OCI-LY3 (cell line): ENCODE measurements around the gene CERKL.

Experiments used
- H2AFZ ChIP-seq: fragments of 200-600, 300-600 bp; shearing (Covaris generic); 2 replicates; pipeline ENCODE4 v1.6.0; 2014; ENCODE audit warnings: antibody characterized with exemption, low read depth, low read length
- H3K27ac ChIP-seq: fragments of 200-600, 300-600 bp; sonication (generic); 2 replicates; pipeline ENCODE4 v1.5.1; 2014; ENCODE audit warnings: mild to moderate bottlenecking, low read length, moderate library complexity, mixed read lengths
- H3K27me3 ChIP-seq: fragments of 200-600, 300-600 bp; sonication (generic); 2 replicates; pipeline ENCODE4 v1.6.1; 2014; ENCODE audit warnings: low read depth, low read length, mixed read lengths
- H3K36me3 ChIP-seq: fragments of 200-600, 300-600 bp; sonication (generic); replicated peaks from 2 replicates; pipeline ENCODE3; 2014; ENCODE audit warnings: low read depth, low read length, mixed read lengths
- H3K4me1 ChIP-seq: fragments of 300-600, 200-600 bp; sonication (generic); 2 replicates; pipeline ENCODE4 v1.6.1; 2014; ENCODE audit warnings: low read length, mixed read lengths
- H3K4me2 ChIP-seq: fragments of 200-600, 300-600 bp; sonication (generic); 2 replicates; pipeline ENCODE4 v1.6.1; 2014; ENCODE audit warnings: low read length, mixed read lengths
- H3K4me3 ChIP-seq: fragments of 300-600, 200-600 bp; sonication (generic); 2 replicates; pipeline ENCODE4 v1.5.1; 2014; ENCODE audit warnings: antibody characterized with exemption, mild to moderate bottlenecking, low read length, moderate library complexity
- H3K79me2 ChIP-seq: fragments of 300-600, 200-600 bp; shearing (Covaris generic); 2 replicates; pipeline ENCODE4 v1.6.1; 2014; ENCODE audit warnings: mild to moderate bottlenecking, low read length, mixed read lengths
- H3K9ac ChIP-seq: fragments of 300-600, 200-600 bp; shearing (Covaris generic); 2 replicates; pipeline ENCODE4 v1.6.0; 2014; ENCODE audit warnings: mild to moderate bottlenecking, low read length, moderate library complexity
- H3K9me3 ChIP-seq: fragments of 200-600, 300-600 bp; shearing (Covaris generic); 2 replicates; pipeline ENCODE4 v1.6.1; 2014; ENCODE audit warnings: low read length, mixed read lengths; ENCODE audit not compliant: insufficient read depth
- H4K20me1 ChIP-seq: fragments of 200-600, 300-600 bp; sonication (generic); 2 replicates; pipeline ENCODE4 v1.6.1; 2016; ENCODE audit warnings: low read length, mixed read lengths; ENCODE audit not compliant: insufficient read depth
- CTCF ChIP-seq: fragments of 200-600, 300-600 bp; sonication (generic); IDR thresholded peaks from 2 replicates; pipeline ENCODE4 v1.5.1; 2014; ENCODE audit warnings: antibody characterized with exemption, low read length, low read depth
- EZH2phosphoT487 ChIP-seq: fragments of 200-600 bp; shearing (Covaris generic); IDR thresholded peaks from 2 replicates; pipeline ENCODE4 v1.6.1; 2018; ENCODE audit warnings: antibody characterized with exemption, mixed run types, low read depth

Gene CERKL

GRCh38 chr2:181626671-181627070 lies 30.2 kb downstream of the CERKL start:
- H3K9ac ChIP-seq = no peak overlapping the region
- no peaks in the 10 kb centered on the region for H3K4me1 ChIP-seq
- no peaks in the 10 kb centered on the region for H3K79me2 ChIP-seq
- H3K9me3 ChIP-seq = no peaks in the 10 kb centered on the region
- no peak overlapping the region for H3K27ac ChIP-seq
- H3K27me3 ChIP-seq = no peaks in the 10 kb centered on the region
- H3K36me3 ChIP-seq = no peaks in the 10 kb centered on the region
- no peak overlapping the region for H3K4me3 ChIP-seq
- TF ChIP-seq CTCF (no peak), EZH2phosphoT487 (no peak)
- H3K4me2 ChIP-seq = no peak overlapping the region
- no peaks in the 10 kb centered on the region for H4K20me1 ChIP-seq
- H2AFZ ChIP-seq = no peak overlapping the region

GRCh38 chr2:181623159-181623558 lies 33.7 kb downstream of the CERKL start:
- no peaks in the 10 kb centered on the region for H3K36me3 ChIP-seq
- H3K79me2 ChIP-seq = no peaks in the 10 kb centered on the region
- no peak overlapping the region for H3K27ac ChIP-seq
- TF ChIP-seq EZH2phosphoT487 (no peak), CTCF (no peak)
- no peaks in the 10 kb centered on the region for H3K9me3 ChIP-seq
- no peak overlapping the region for H3K4me3 ChIP-seq
- no peak overlapping the region for H3K4me2 ChIP-seq
- H3K27me3 ChIP-seq = no peaks in the 10 kb centered on the region
- no peaks in the 10 kb centered on the region for H4K20me1 ChIP-seq
- H2AFZ ChIP-seq = no peak overlapping the region
- no peaks in the 10 kb centered on the region for H3K4me1 ChIP-seq
- no peak overlapping the region for H3K9ac ChIP-seq

DNA sequence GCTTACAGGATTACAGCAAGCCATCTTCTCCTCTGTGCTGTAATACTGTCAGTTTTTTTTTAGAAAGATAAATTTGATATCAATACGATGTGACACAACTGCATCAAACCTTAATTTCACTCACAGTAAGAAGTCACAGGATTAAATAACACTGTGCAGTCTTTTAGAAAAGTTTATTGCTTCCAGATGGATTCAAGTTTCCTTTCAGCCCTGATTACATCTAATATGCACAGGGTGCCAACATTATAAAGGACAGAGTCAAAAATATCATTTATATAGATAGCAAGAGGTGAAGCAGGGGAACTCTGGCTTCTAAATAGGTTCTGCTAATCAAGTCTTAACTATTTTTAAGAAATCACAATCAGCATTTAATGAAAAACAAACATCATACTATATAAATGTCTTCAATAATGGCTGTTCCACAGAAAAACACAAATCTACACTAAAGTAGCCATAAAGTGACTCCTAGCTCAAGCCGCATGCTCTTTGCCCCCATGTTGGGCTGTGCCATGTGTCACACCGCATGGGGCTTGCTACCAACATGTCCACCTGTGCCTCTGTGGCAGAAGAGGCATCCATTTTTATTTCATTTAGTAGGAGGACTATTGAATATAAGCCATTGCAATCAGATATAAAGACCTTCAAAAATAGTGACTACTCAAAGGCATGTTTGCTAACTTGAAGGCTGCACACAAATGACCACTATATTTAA lies 35.0 kb downstream of the CERKL start:
- no peak overlapping the region for H2AFZ ChIP-seq
- H4K20me1 ChIP-seq = no peaks in the 10 kb centered on the region
- H3K4me2 ChIP-seq = no peak overlapping the region
- no peak overlapping the region for H3K9ac ChIP-seq
- no peak overlapping the region for H3K27ac ChIP-seq
- no peaks in the 10 kb centered on the region for H3K79me2 ChIP-seq
- TF ChIP-seq EZH2phosphoT487 (no peak), CTCF (no peak)
- H3K4me1 ChIP-seq = no peaks in the 10 kb centered on the region
- H3K27me3 ChIP-seq = no peaks in the 10 kb centered on the region
- H3K9me3 ChIP-seq = no peaks in the 10 kb centered on the region
- no peak overlapping the region for H3K4me3 ChIP-seq
- H3K36me3 ChIP-seq = no peaks in the 10 kb centered on the region

DNA sequence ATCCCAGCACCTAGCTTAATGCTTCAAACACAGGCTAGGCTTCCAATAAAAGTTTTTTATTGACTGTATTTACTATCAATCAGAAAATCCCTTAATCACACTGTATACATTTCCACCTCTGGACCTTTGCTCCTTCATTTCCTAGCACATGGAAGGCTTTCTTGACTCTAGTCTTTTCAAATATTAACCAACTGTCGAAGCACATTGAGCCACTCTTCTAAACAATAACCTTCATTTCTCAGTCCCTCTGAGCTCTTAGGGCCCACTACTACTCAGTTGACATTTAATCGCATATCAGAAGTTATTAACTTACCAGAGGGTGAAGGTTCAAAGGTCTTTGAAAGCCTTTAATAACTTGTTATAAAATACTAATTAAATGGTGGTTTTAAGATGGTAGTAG lies 37.4 kb downstream of the CERKL start:
- Histone ChIP-seq H3K27ac (no peak overlapping the region), H2AFZ (no peak overlapping the region), H3K4me3 (no peak overlapping the region), H4K20me1 (no peaks in the 10 kb centered on the region), H3K27me3 (no peaks in the 10 kb centered on the region), H3K4me2 (no peak overlapping the region), H3K9ac (no peak overlapping the region), H3K4me1 (no peaks in the 10 kb centered on the region), H3K79me2 (no peaks in the 10 kb centered on the region), H3K36me3 (no peaks in the 10 kb centered on the region), H3K9me3 (no peaks in the 10 kb centered on the region)
- TF ChIP-seq EZH2phosphoT487 = no peak
- no peak for TF ChIP-seq CTCF
